NB4 (cell line): Measurements from ENCODE around the gene DIAPH3.

Source experiments
- POLR2A ChIP-seq: IDR thresholded peaks from 2 replicates; pipeline ENCODE4 v1.6.1; 2011; ENCODE audit warnings: mild to moderate bottlenecking; ENCODE audit not compliant: insufficient read length; ENCODE audit errors: extremely low read depth
- TF ChIP-seq, protein P1 (sequence below): IDR thresholded peaks from one replicate; pipeline ENCODE4 v1.5.1; 2012; ENCODE audit warnings: low read depth, low read length

DNA sequence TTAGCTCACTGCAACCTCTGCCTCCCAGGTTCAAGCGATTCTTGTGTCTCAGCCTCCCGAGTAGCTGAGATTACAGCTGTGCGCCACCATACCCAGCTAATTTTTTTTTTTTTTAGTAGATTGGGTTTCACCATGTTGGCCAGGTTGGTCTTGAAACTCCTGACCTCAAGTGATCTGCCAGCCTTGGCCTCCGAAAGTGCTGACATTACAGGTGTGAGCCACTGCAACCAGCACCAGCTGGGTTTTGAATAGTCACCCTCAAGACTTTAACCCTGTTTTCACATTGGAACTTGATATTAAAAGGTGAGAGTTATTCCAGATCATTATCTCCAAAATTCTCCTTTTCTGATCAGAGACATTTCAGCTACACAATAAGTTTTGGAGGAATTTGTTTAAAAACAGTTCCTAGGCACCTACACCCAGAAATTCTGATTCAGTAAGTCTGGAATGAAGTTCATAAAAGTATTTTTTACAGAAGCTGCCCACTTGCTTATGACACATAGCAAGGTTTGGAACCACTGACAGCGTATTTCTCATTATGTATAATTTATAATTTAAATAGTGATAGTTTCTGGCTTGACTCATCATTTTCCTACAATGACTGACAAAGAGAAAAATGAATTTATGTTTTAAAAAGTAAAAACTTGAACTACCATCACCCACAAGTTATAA is 417.3 kb downstream of the DIAPH3 start:
- TF ChIP-seq, protein P1, sequence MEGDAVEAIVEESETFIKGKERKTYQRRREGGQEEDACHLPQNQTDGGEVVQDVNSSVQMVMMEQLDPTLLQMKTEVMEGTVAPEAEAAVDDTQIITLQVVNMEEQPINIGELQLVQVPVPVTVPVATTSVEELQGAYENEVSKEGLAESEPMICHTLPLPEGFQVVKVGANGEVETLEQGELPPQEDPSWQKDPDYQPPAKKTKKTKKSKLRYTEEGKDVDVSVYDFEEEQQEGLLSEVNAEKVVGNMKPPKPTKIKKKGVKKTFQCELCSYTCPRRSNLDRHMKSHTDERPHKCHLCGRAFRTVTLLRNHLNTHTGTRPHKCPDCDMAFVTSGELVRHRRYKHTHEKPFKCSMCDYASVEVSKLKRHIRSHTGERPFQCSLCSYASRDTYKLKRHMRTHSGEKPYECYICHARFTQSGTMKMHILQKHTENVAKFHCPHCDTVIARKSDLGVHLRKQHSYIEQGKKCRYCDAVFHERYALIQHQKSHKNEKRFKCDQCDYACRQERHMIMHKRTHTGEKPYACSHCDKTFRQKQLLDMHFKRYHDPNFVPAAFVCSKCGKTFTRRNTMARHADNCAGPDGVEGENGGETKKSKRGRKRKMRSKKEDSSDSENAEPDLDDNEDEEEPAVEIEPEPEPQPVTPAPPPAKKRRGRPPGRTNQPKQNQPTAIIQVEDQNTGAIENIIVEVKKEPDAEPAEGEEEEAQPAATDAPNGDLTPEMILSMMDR: no peak
- TF ChIP-seq POLR2A: no peak
